IMR-90 (cell line): ENCODE measurements around the gene ANKRD31. TPM values are rescaled to one million over a fixed set of nuclear protein-coding genes. Genes with fewer than 3 reads are reported as not detected.

Experiments
- ATAC-seq: fragments of 200-7000 bp; cut with Tn5 transposase; 2 replicates; pipeline ENCODE4 v1.9.1; 2020; ENCODE audit warnings: low read depth, mild to moderate bottlenecking, moderate library complexity
- BruUV-seq: library from RNA; stranded (reverse); fragments of 400-500 nt; replicated peaks from 2 replicates; lab custom pipeline; 2021; lab: Mats Ljungman, UMichigan
- CTCF ChIA-PET: fragments of 300-600 bp; formaldehyde crosslinking; extraction: SDS; loops from one replicate; lab custom pipeline; 2021; ENCODE audit warnings: antibody characterized with exemption; lab: Yijun Ruan, JAX
- POLR2A ChIA-PET: fragments of 300-600 bp; sonication (Branson Sonifier 250); formaldehyde crosslinking; loops from one replicate; lab custom pipeline; 2022; ENCODE audit warnings: antibody characterized with exemption; ENCODE audit not compliant: unreplicated experiment; lab: Charles Lee
- DNase-seq: peaks from one replicate; pipeline ENCODE4 v3.0.0; 2013
- H2AFZ ChIP-seq: replicated peaks from 2 replicates; pipeline ENCODE3; 2013; ENCODE audit warnings: low read length, mild to moderate bottlenecking; ENCODE audit not compliant: poor library complexity
- H2AK5ac ChIP-seq: 2 replicates; pipeline ENCODE4 v1.6.1; 2013; ENCODE audit warnings: low read depth, low read length, inconsistent platforms
- H2AK9ac ChIP-seq: replicated peaks from 2 replicates; pipeline ENCODE3; 2013; ENCODE audit warnings: mild to moderate bottlenecking, low read depth, low read length, moderate library complexity; ENCODE audit not compliant: poor library complexity
- H2BK120ac ChIP-seq: 2 replicates; pipeline ENCODE4 v1.6.1; 2013; ENCODE audit warnings: low read depth, low read length, inconsistent platforms
- H2BK15ac ChIP-seq: 3 replicates; pipeline ENCODE4 v1.6.1; 2013; ENCODE audit warnings: low read depth, low read length, inconsistent platforms
- H2BK20ac ChIP-seq: 2 replicates; pipeline ENCODE4 v1.6.1; 2013; ENCODE audit warnings: low read depth, mild to moderate bottlenecking, inconsistent platforms, low read length, moderate library complexity
- H2BK5ac ChIP-seq: 2 replicates; pipeline ENCODE4 v1.6.1; 2013; ENCODE audit warnings: mild to moderate bottlenecking, low read depth, low read length, inconsistent platforms; ENCODE audit not compliant: poor library complexity, severe bottlenecking
- H3K14ac ChIP-seq: replicated peaks from 2 replicates; pipeline ENCODE4 v1.6.1; 2013; ENCODE audit warnings: low read depth, low read length, inconsistent platforms
- H3K18ac ChIP-seq: 2 replicates; pipeline ENCODE4 v1.6.1; 2013; ENCODE audit warnings: low read depth, low read length, control low read depth
- H3K23ac ChIP-seq: 2 replicates; pipeline ENCODE4 v1.6.1; 2013; ENCODE audit warnings: low read depth, low read length, inconsistent platforms
- H3K27ac ChIP-seq: 2 replicates; pipeline ENCODE4 v1.5.1; 2013; ENCODE audit warnings: mild to moderate bottlenecking, control low read depth, low read length; ENCODE audit not compliant: insufficient read depth
- H3K27me3 ChIP-seq: 2 replicates; pipeline ENCODE4 v1.6.1; 2013; ENCODE audit warnings: low read length; ENCODE audit not compliant: control insufficient read depth, insufficient read depth
- H3K36me3 ChIP-seq: 2 replicates; pipeline ENCODE4 v1.6.1; 2013; ENCODE audit warnings: low read length, mixed read lengths; ENCODE audit not compliant: control insufficient read depth, insufficient read depth
- H3K4ac ChIP-seq: 2 replicates; pipeline ENCODE4 v1.6.1; 2013; ENCODE audit warnings: low read depth, low read length, inconsistent platforms
- H3K4me1 ChIP-seq: 2 replicates; pipeline ENCODE4 v1.6.1; 2013; ENCODE audit warnings: low read length, mixed read lengths; ENCODE audit not compliant: control insufficient read depth, insufficient read depth
- H3K4me2 ChIP-seq: 2 replicates; pipeline ENCODE4 v1.6.1; 2013; ENCODE audit warnings: low read depth, mild to moderate bottlenecking, control low read depth, low read length, moderate library complexity
- H3K4me3 ChIP-seq: 2 replicates; pipeline ENCODE4 v1.5.1; 2013; ENCODE audit warnings: low read depth, mild to moderate bottlenecking, control low read depth, low read length, moderate library complexity; ENCODE audit not compliant: insufficient read depth
- H3K56ac ChIP-seq: 2 replicates; pipeline ENCODE4 v1.6.1; 2013; ENCODE audit warnings: low read length, inconsistent platforms; ENCODE audit not compliant: insufficient read depth; ENCODE audit errors: extremely low read depth
- H3K79me1 ChIP-seq, 2 experiments: 2 replicates each; pipeline ENCODE4 v1.6.1; 2013; ENCODE audit warnings: low read length in 2 of 2, inconsistent platforms in 1 of 2, low read depth in 1 of 2
- H3K9ac ChIP-seq: 2 replicates; pipeline ENCODE4 v1.6.1; 2013; ENCODE audit warnings: low read depth, low read length, control low read depth
- H3K9me1 ChIP-seq: 2 replicates; pipeline ENCODE4 v1.6.1; 2013; ENCODE audit warnings: low read length, inconsistent platforms; ENCODE audit not compliant: insufficient read depth
- H3K9me3 ChIP-seq: 2 replicates; pipeline ENCODE4 v1.6.1; 2013; ENCODE audit warnings: low read length; ENCODE audit not compliant: control insufficient read depth, insufficient read depth
- H4K20me1 ChIP-seq: 2 replicates; pipeline ENCODE4 v1.6.1; 2013; ENCODE audit warnings: low read length, inconsistent platforms; ENCODE audit not compliant: insufficient read depth
- H4K5ac ChIP-seq: 2 replicates; pipeline ENCODE4 v1.6.1; 2013; ENCODE audit warnings: mild to moderate bottlenecking, low read depth, low read length, control low read depth
- H4K8ac ChIP-seq, 2 experiments: 2 replicates each; pipeline ENCODE4 v1.6.1; 2013; ENCODE audit warnings: low read depth in 2 of 2, low read length in 2 of 2, control low read depth in 1 of 2, inconsistent platforms in 1 of 2
- H4K91ac ChIP-seq: 2 replicates; pipeline ENCODE4 v1.6.1; 2013; ENCODE audit warnings: low read depth, low read length, inconsistent platforms; ENCODE audit not compliant: insufficient read depth
- BHLHE40 ChIP-seq: fragments of 150-350 bp; IDR thresholded peaks from 2 replicates; pipeline ENCODE4 v1.6.1; 2016; ENCODE audit warnings: mild to moderate bottlenecking, low read depth, low read length
- FOS ChIP-seq: fragments of 150-350 bp; IDR thresholded peaks from 2 replicates; pipeline ENCODE4 v1.6.1; 2016; ENCODE audit warnings: low read depth, low read length
- MAZ ChIP-seq: IDR thresholded peaks from 2 replicates; pipeline ENCODE4 v1.6.1; 2012; ENCODE audit warnings: low read depth, mild to moderate bottlenecking, low read length, improper control_type of control experiment, moderate library complexity, borderline replicate concordance
- MXI1 ChIP-seq: IDR thresholded peaks from 2 replicates; pipeline ENCODE4 v1.6.1; 2012; ENCODE audit warnings: low read depth, mild to moderate bottlenecking, low read length, moderate library complexity, borderline replicate concordance
- RAD21 ChIP-seq: IDR thresholded peaks from 2 replicates; pipeline ENCODE4 v1.6.1; 2012; ENCODE audit warnings: low read length, improper control_type of control experiment
- RCOR1 ChIP-seq: IDR thresholded peaks from 2 replicates; pipeline ENCODE4 v1.6.1; 2012; ENCODE audit warnings: mild to moderate bottlenecking, low read length, improper control_type of control experiment; ENCODE audit not compliant: insufficient replicate concordance
- RFX5 ChIP-seq: IDR thresholded peaks from 2 replicates; pipeline ENCODE4 v1.8.0; 2012; ENCODE audit warnings: low read depth, mild to moderate bottlenecking, low read length, moderate library complexity
- WGBS, 2 experiments: methylation state at CpG; one replicate each; pipeline versions ENCODE4 v1.1.5 to v1.1.7; 2013; ENCODE audit warnings: missing lambda C conversion rate in 2 of 2; ENCODE audit not compliant: insufficient read length in 1 of 2; ENCODE audit errors: extremely low coverage in 2 of 2; 5-methylcytosine and 5-hydroxymethylcytosine counted together
- dilution Hi-C: fragments of 300-500 bp; cut with HindIII; formaldehyde crosslinking; loops from one replicate; pipeline ENCODE4 v1.14.3; 2018; ENCODE audit warnings: low sequenced_read_pairs; ENCODE audit not compliant: unreplicated experiment
- in situ Hi-C: fragments of 300-500 bp; cut with MboI; formaldehyde crosslinking; loops from 3 replicates; pipeline ENCODE4 v1.14.3; 2019; ENCODE audit warnings: low sequenced_read_pairs, inconsistent platforms, mixed read lengths
- intact Hi-C: fragments of 100-400 bp; cut with micrococcal nuclease; formaldehyde crosslinking; loops from 2 replicates; pipeline ENCODE4 v1.10.0; 2022
- polyA plus RNA-seq, 3 experiments: library from polyadenylated mRNA; depleted of rRNA; stranded (reverse); fragments of >200 nt; gene quantifications; 2 replicates each; pipeline ENCODE4 v1.2.3, GENCODE V29; 2012; ENCODE audit warnings: low replicate concordance in 1 of 3
- total RNA-seq: library from RNA; depleted of rRNA; stranded (reverse); fragments of >200 nt; gene quantifications from 2 replicates; pipeline ENCODE4 v1.2.3, GENCODE V29; 2012
- TF ChIP-seq, protein P1 (sequence below): conservative IDR thresholded peaks from 2 replicates; pipeline ENCODE4 v1.5.1; 2012; ENCODE audit warnings: mild to moderate bottlenecking, low read depth, low read length, improper control_type of control experiment

ANKRD31 gene
- total and polyA plus RNA-seq, 2 of the 4 experiments (the other 2 are of a cell fraction), result under 0.01 to 0.02 TPM

GRCh38 chr5:75169516-75169915 is 67.2 kb downstream of the ANKRD31 start:
- no peaks in the 10 kb centered on the region for H3K36me3 ChIP-seq
- no TSS peak for BruUV-seq
- DNase-seq, result no peak

More at GRCh38 chr5:75169516-75169915, 67.2 kb downstream of the ANKRD31 start:
- intact Hi-C loops, result no loop called here
- H4K5ac ChIP-seq, result no peak overlapping the region
- no peaks in the 10 kb centered on the region for H3K79me1 ChIP-seq
- no peak overlapping the region for H4K91ac ChIP-seq
- no peak overlapping the region for H3K14ac ChIP-seq
- no peak overlapping the region for H3K4me3 ChIP-seq
- H3K4me2 ChIP-seq, result no peak overlapping the region
- ChIA-PET POLR2A (no interaction called here), CTCF (interaction anchor here (0.6 to 1.4 kb wide), 2 partner anchors 8 to 36 kb away, joined by 4 read pairs; no protein-coding TSS in a partner anchor)
- TF ChIP-seq RCOR1, result no peak
- no peak for TF ChIP-seq RFX5
- no peak for TF ChIP-seq RAD21
- no peak for TF ChIP-seq MXI1
- no peak for TF ChIP-seq BHLHE40
- TF ChIP-seq FOS, result no peak
- TF ChIP-seq, protein P1, sequence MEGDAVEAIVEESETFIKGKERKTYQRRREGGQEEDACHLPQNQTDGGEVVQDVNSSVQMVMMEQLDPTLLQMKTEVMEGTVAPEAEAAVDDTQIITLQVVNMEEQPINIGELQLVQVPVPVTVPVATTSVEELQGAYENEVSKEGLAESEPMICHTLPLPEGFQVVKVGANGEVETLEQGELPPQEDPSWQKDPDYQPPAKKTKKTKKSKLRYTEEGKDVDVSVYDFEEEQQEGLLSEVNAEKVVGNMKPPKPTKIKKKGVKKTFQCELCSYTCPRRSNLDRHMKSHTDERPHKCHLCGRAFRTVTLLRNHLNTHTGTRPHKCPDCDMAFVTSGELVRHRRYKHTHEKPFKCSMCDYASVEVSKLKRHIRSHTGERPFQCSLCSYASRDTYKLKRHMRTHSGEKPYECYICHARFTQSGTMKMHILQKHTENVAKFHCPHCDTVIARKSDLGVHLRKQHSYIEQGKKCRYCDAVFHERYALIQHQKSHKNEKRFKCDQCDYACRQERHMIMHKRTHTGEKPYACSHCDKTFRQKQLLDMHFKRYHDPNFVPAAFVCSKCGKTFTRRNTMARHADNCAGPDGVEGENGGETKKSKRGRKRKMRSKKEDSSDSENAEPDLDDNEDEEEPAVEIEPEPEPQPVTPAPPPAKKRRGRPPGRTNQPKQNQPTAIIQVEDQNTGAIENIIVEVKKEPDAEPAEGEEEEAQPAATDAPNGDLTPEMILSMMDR, result no peak
- TF ChIP-seq MAZ, result no peak
- no peaks in the 10 kb centered on the region for H4K20me1 ChIP-seq
- in situ Hi-C loops, result no loop called here
- H3K18ac ChIP-seq, result no peak overlapping the region
- H2AK9ac ChIP-seq, result no peak overlapping the region
- no peak overlapping the region for H2AFZ ChIP-seq
- no peak overlapping the region for H2BK120ac ChIP-seq
- no peak overlapping the region for H2BK20ac ChIP-seq
- no peak overlapping the region for H3K56ac ChIP-seq
- ATAC-seq, result no peak
- H3K4ac ChIP-seq, result no peak overlapping the region
- no peak overlapping the region for H3K9ac ChIP-seq
- WGBS, 2 experiments, result no CpG with 5 or more reads among the region's 2 CpGs
- dilution Hi-C loops, result no loop called here
- no peak overlapping the region for H2BK15ac ChIP-seq
- no peaks in the 10 kb centered on the region for H3K9me1 ChIP-seq
- no peak overlapping the region for H4K8ac ChIP-seq
- H2AK5ac ChIP-seq, result no peak overlapping the region
- no peak overlapping the region for H2BK5ac ChIP-seq
- no peak overlapping the region for H3K23ac ChIP-seq
- no peak overlapping the region for H3K27ac ChIP-seq
- H3K4me1 ChIP-seq, result no peaks in the 10 kb centered on the region
- no peaks in the 10 kb centered on the region for H3K9me3 ChIP-seq
- H3K27me3 ChIP-seq, result no peaks in the 10 kb centered on the region
